Hepatocyte (in vitro differentiated cells): ENCODE measurements around the gene SLX9. TPM values are rescaled to one million over a fixed set of nuclear protein-coding genes. Genes with fewer than 3 reads are reported as not detected.

Experiments
- DNase-seq: peaks from one replicate; pipeline ENCODE4 v3.0.0-alpha.2; 2016; ENCODE audit warnings: low spot score
- H2AFZ ChIP-seq: fragments of 200-600 bp; sonication (generic); 2 replicates; pipeline ENCODE4 v1.6.0; 2016; ENCODE audit warnings: antibody characterized with exemption, mild to moderate bottlenecking
- H3K27ac ChIP-seq: fragments of 200-600 bp; sonication (generic); 2 replicates; pipeline ENCODE4 v1.5.1; 2016; ENCODE audit warnings: mild to moderate bottlenecking
- H3K27me3 ChIP-seq: fragments of 200-600 bp; sonication (generic); 2 replicates; pipeline ENCODE4 v1.6.1; 2016
- H3K36me3 ChIP-seq: fragments of 200-600 bp; sonication (generic); replicated peaks from 2 replicates; pipeline ENCODE4 v1.5.1; 2016; ENCODE audit warnings: low read depth; ENCODE audit not compliant: insufficient read depth
- H3K4me1 ChIP-seq: fragments of 200-600 bp; sonication (generic); 2 replicates; pipeline ENCODE4 v1.5.1; 2016; ENCODE audit warnings: mild to moderate bottlenecking, moderate library complexity; ENCODE audit not compliant: insufficient read depth
- H3K4me2 ChIP-seq: fragments of 200-600 bp; sonication (generic); 2 replicates; pipeline ENCODE4 v1.6.0; 2016
- H3K4me3 ChIP-seq: fragments of 200-600 bp; sonication (generic); 2 replicates; pipeline ENCODE4 v1.5.1; 2016; ENCODE audit warnings: mild to moderate bottlenecking
- H3K79me2 ChIP-seq: fragments of 200-600 bp; sonication (generic); 2 replicates; pipeline ENCODE4 v1.6.0; 2017; ENCODE audit warnings: mild to moderate bottlenecking
- H3K9me2 ChIP-seq: fragments of 200-600 bp; sonication (generic); replicated peaks from 2 replicates; pipeline ENCODE4 v1.6.0; 2017; ENCODE audit warnings: mild to moderate bottlenecking; ENCODE audit not compliant: insufficient read depth
- H3K9me3 ChIP-seq: fragments of 200-600 bp; sonication (generic); 2 replicates; pipeline ENCODE4 v1.5.1; 2016; ENCODE audit warnings: low read depth, mild to moderate bottlenecking
- H4K20me1 ChIP-seq: fragments of 200-600 bp; sonication (generic); 2 replicates; pipeline ENCODE4 v1.6.0; 2016; ENCODE audit warnings: mild to moderate bottlenecking; ENCODE audit not compliant: insufficient read depth, poor library complexity, severe bottlenecking
- CTCF ChIP-seq: fragments of 200-600 bp; sonication (generic); IDR thresholded peaks from 2 replicates; pipeline ENCODE4 v1.5.1; 2016; ENCODE audit warnings: antibody characterized with exemption, mild to moderate bottlenecking; ENCODE audit not compliant: poor library complexity
- EZH2 ChIP-seq: fragments of 200-600 bp; sonication (generic); IDR thresholded peaks from 2 replicates; pipeline ENCODE4 v1.6.1; 2016; ENCODE audit warnings: antibody characterized with exemption, mild to moderate bottlenecking, borderline replicate concordance
- EZH2phosphoT487 ChIP-seq: fragments of 200-600 bp; sonication (generic); IDR thresholded peaks from one replicate; pipeline ENCODE4 v1.6.1; 2018; ENCODE audit warnings: antibody characterized with exemption, mild to moderate bottlenecking, low read depth, moderate library complexity; ENCODE audit not compliant: unreplicated experiment, severe bottlenecking
- WGBS: methylation state at CpG from one replicate; pipeline ENCODE4 v1.1.6; 2016; ENCODE audit warnings: low lambda C conversion rate; ENCODE audit errors: missing lambda C conversion rate; 5-methylcytosine and 5-hydroxymethylcytosine counted together
- polyA plus RNA-seq: library from polyadenylated mRNA; unstranded; fragments of >200 nt; fragmentation: Nextera tagmentation; extraction: Ambion mirVana; gene quantifications from 2 replicates; pipeline ENCODE4 v1.2.1, GENCODE V29; 2016
- total RNA-seq: library from RNA; depleted of rRNA; stranded (reverse); fragments of >200 nt; gene quantifications from 2 replicates; pipeline ENCODE4 v1.2.3, GENCODE V29; 2014

Gene SLX9
- total and polyA plus RNA-seq, 2 experiments from 2014 or later: 16.3 to 33.2 TPM

DNA sequence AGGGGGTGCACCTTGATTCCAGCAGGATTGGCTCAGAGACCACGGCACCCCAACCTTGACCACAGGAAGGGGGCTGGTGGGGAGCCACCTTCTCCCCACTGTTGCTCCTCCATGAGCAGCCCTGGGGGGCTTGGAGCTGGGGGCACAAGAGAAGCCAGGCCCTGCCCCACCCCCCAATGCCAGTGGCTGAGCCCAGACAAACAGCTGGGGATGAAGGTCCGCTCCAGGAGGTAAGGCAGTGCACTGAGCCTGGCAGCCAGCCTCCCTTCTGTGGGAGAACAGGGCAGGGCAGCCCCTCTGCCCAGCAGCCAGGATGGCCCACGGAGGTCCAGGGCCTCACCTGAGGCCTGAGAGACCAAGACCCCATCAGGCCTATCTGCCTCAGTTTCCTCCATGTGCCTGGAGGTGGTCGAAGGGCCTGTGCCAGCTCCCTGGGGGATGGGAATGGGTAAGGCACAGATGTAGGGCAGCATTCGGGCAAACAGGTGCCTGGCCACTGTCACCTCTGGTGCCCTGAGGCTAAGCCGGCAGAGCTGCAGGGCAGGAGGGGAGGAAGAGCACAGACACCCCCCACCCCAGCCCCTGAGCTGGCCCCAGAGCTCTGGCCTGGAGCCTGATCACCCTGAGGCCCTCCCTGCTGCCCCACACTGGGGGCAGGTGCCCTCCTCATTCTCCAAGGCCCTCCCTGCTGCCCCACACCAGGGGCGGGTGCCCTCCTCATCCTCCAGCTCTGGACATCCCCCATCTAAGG lies 26.2 kb upstream of the SLX9 start:
- TF ChIP-seq CTCF (no peak), EZH2phosphoT487 (no peak), EZH2 (no peak)
- Histone ChIP-seq H3K79me2 (no peaks in the 10 kb centered on the region), H3K4me1 (no peaks in the 10 kb centered on the region), H3K9me2 (no peaks in the 10 kb centered on the region), H3K9me3 (no peaks in the 10 kb centered on the region), H3K4me3 (no peak overlapping the region), H4K20me1 (no peaks in the 10 kb centered on the region), H3K36me3 (no peaks in the 10 kb centered on the region), H3K27me3 (no peaks in the 10 kb centered on the region), H3K27ac (no peak overlapping the region), H2AFZ (no peak overlapping the region), H3K4me2 (no peak overlapping the region)
- WGBS: 90% methylated on average over 7 of the region's 7 CpGs
- no peak for DNase-seq

DNA sequence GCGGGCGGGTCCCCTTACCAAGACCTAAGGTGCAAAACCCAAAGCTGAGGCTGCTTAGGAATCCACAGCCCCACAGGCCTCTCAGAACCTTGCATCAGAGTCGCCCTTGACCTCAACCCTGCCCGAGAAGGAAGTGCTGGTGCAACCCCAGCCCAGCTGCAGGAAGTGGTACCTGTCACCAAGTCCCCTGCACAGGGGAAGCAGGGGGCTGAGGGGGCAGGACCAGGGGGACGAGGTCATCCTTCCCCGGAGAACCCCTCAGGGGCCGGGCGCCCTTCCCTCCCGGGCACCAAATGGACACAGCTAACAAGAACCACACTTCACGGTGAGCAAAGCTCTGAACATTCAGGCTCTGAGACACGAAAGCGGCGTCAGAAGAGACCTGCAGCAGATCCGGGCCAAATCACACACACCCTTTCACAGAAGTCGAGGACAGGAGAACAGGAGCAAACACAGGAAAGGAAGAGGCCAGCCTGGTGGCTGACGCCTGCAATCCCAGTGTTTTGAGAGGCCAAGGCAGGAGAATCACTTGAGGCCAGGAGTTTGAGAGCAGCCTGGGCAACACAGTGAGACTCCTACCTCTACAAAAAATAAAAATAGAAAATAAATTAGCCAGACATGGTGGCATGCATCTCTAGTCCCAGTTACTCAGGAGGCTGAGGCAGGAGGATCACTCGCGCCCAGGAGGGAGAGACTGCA lies 25.5 kb upstream of the SLX9 start:
- Histone ChIP-seq H3K36me3 (no peaks in the 10 kb centered on the region), H3K4me1 (no peaks in the 10 kb centered on the region), H3K9me3 (no peaks in the 10 kb centered on the region), H3K27ac (no peak overlapping the region), H4K20me1 (no peaks in the 10 kb centered on the region), H3K9me2 (no peaks in the 10 kb centered on the region), H3K4me3 (no peak overlapping the region), H2AFZ (no peak overlapping the region), H3K79me2 (no peaks in the 10 kb centered on the region), H3K4me2 (no peak overlapping the region), H3K27me3 (no peaks in the 10 kb centered on the region)
- no peak for DNase-seq
- WGBS: 92% methylated on average over 18 of the region's 18 CpGs
- TF ChIP-seq CTCF (no peak), EZH2 (no peak)

DNA sequence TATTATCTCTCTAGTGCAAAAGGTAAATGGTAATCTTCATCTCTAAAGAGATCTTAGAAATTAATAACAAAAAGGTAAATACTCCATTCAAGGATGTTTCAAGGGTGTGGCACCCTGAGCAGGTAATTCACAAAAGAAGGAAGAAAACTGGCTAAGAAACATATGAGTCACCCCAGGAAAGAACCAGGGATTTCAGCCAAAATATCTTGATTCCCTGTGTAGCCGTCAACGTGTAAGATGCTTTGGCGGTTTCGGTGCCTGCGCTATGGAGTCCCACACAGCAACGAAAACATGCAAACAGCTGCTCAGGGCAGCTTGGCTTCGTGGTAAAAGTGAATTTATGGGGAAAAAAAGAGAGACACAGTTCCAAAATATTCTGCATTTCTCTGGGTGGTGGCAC lies 22.9 kb upstream of the SLX9 start:
- Histone ChIP-seq H4K20me1 (no peaks in the 10 kb centered on the region), H3K27ac (no peak overlapping the region), H3K4me2 (no peak overlapping the region), H3K27me3 (peaks cover 7% of the 10 kb centered on the region), H3K9me2 (no peaks in the 10 kb centered on the region), H3K4me3 (no peak overlapping the region), H3K4me1 (no peaks in the 10 kb centered on the region), H3K36me3 (no peaks in the 10 kb centered on the region), H3K79me2 (no peaks in the 10 kb centered on the region), H3K9me3 (no peaks in the 10 kb centered on the region), H2AFZ (no peak overlapping the region)
- no peak for TF ChIP-seq EZH2
- TF ChIP-seq CTCF: no peak
- TF ChIP-seq EZH2phosphoT487: no peak
- 82% methylated on average over 7 of the region's 7 CpGs for WGBS
- DNase-seq: no peak
